Mesenchymal stem cell (in vitro differentiated cells and primary cell): ENCODE data around the gene ZMPSTE24.

ENCODE experiments used
- DNase-seq: peaks from one replicate; pipeline ENCODE4 v3.0.0-alpha.2; 2013
- H2AFZ ChIP-seq: one replicate; pipeline ENCODE4 v1.6.1; 2013; ENCODE audit warnings: low read depth, mild to moderate bottlenecking, control low read depth, inconsistent platforms, low read length, moderate library complexity
- H2AK5ac ChIP-seq: 2 replicates; pipeline ENCODE4 v1.6.1; 2013; ENCODE audit warnings: low read length, moderate library complexity, mild to moderate bottlenecking, inconsistent platforms; ENCODE audit not compliant: severe bottlenecking
- H2BK120ac ChIP-seq: one replicate; pipeline ENCODE4 v1.6.1; 2013; ENCODE audit warnings: low read depth, mild to moderate bottlenecking, inconsistent platforms, low read length, moderate library complexity
- H2BK12ac ChIP-seq, 2 experiments: one replicate each; pipeline ENCODE4 v1.6.1; 2013; ENCODE audit warnings: inconsistent platforms in 2 of 2, low read length in 2 of 2, mild to moderate bottlenecking in 2 of 2, moderate library complexity in 2 of 2, control low read depth in 1 of 2
- H2BK15ac ChIP-seq: one replicate; pipeline ENCODE4 v1.6.1; 2013; ENCODE audit warnings: mild to moderate bottlenecking, low read depth, inconsistent platforms; ENCODE audit not compliant: poor library complexity, severe bottlenecking
- H2BK5ac ChIP-seq: 2 replicates; pipeline ENCODE4 v1.6.1; 2013; ENCODE audit warnings: low read depth, mild to moderate bottlenecking, low read length, control low read depth, inconsistent platforms; ENCODE audit not compliant: poor library complexity, severe bottlenecking
- H3K14ac ChIP-seq, 2 experiments: one replicate each; pipeline ENCODE4 v1.6.1; 2013; ENCODE audit warnings: inconsistent platforms in 2 of 2, low read length in 2 of 2, control low read depth in 1 of 2, mild to moderate bottlenecking in 1 of 2, moderate library complexity in 1 of 2
- H3K18ac ChIP-seq, 2 experiments: one replicate each; pipeline ENCODE4 v1.6.1; 2013; ENCODE audit warnings: inconsistent platforms in 2 of 2, low read length in 2 of 2, control low read depth in 1 of 2, low read depth in 1 of 2, mild to moderate bottlenecking in 1 of 2
- H3K23ac ChIP-seq, 2 experiments: one replicate each; pipeline ENCODE4 v1.6.1; 2013; ENCODE audit warnings: inconsistent platforms in 2 of 2, low read length in 2 of 2, mild to moderate bottlenecking in 2 of 2, moderate library complexity in 2 of 2, control low read depth in 1 of 2
- H3K27ac ChIP-seq: 2 replicates; pipeline ENCODE4 v1.5.1; 2013; ENCODE audit warnings: mild to moderate bottlenecking, moderate library complexity, low read length, control low read depth, inconsistent platforms; ENCODE audit not compliant: poor library complexity, severe bottlenecking
- H3K27me3 ChIP-seq, 2 experiments: 2 replicates each; pipeline versions ENCODE4 v1.6.1 to v1.7.0; 2013; ENCODE audit warnings: low read length in 2 of 2, mild to moderate bottlenecking in 2 of 2, moderate library complexity in 2 of 2, control low read depth in 1 of 2, inconsistent platforms in 1 of 2; ENCODE audit not compliant: control insufficient read depth in 1 of 2, insufficient read depth in 1 of 2
- H3K36me3 ChIP-seq, 2 experiments: 2 replicates each; pipeline versions ENCODE4 v1.6.1 to v1.7.0; 2013; ENCODE audit warnings: low read length in 2 of 2, control low read depth in 1 of 2, inconsistent platforms in 1 of 2, low read depth in 1 of 2, mild to moderate bottlenecking in 1 of 2; ENCODE audit not compliant: insufficient read depth in 2 of 2, control insufficient read depth in 1 of 2
- H3K4ac ChIP-seq, 2 experiments: one replicate each; pipeline ENCODE4 v1.6.1; 2013; ENCODE audit warnings: inconsistent platforms in 2 of 2, low read length in 2 of 2, mild to moderate bottlenecking in 2 of 2, moderate library complexity in 2 of 2, control low read depth in 1 of 2, low read depth in 1 of 2
- H3K4me1 ChIP-seq: 2 replicates; pipeline ENCODE4 v1.6.1; 2013; ENCODE audit warnings: low read depth, low read length, control low read depth; ENCODE audit not compliant: control insufficient read depth, insufficient read depth
- H3K4me2 ChIP-seq: 2 replicates; pipeline ENCODE4 v1.6.1; 2013; ENCODE audit warnings: low read length, mild to moderate bottlenecking, inconsistent platforms; ENCODE audit not compliant: poor library complexity, severe bottlenecking
- H3K4me3 ChIP-seq, 2 experiments: 2 replicates each; pipeline versions ENCODE4 v1.5.1 to v1.7.0; 2013; ENCODE audit warnings: low read length in 2 of 2, mild to moderate bottlenecking in 2 of 2, control low read depth in 1 of 2, low read depth in 1 of 2; ENCODE audit not compliant: insufficient read depth in 1 of 2
- H3K79me1 ChIP-seq: replicated peaks from 2 replicates; pipeline ENCODE4 v1.6.1; 2013; ENCODE audit warnings: mild to moderate bottlenecking, control low read depth, low read length, inconsistent platforms; ENCODE audit not compliant: poor library complexity, severe bottlenecking
- H3K9ac ChIP-seq: 2 replicates; pipeline ENCODE4 v1.7.0; 2013; ENCODE audit warnings: mild to moderate bottlenecking, low read length, moderate library complexity
- H3K9me3 ChIP-seq: 2 replicates; pipeline ENCODE4 v1.7.0; 2013; ENCODE audit warnings: mild to moderate bottlenecking, low read length; ENCODE audit not compliant: control insufficient read depth
- H4K8ac ChIP-seq: one replicate; pipeline ENCODE4 v1.6.1; 2013; ENCODE audit warnings: inconsistent platforms, mild to moderate bottlenecking, low read length, moderate library complexity
- H4K91ac ChIP-seq: one replicate; pipeline ENCODE4 v1.6.1; 2013; ENCODE audit warnings: mild to moderate bottlenecking, low read length, inconsistent platforms
- WGBS: methylation state at CpG from one replicate; pipeline ENCODE4 v1.1.7; 2013; ENCODE audit warnings: mixed read lengths; 5-methylcytosine and 5-hydroxymethylcytosine counted together

Gene ZMPSTE24

DNA sequence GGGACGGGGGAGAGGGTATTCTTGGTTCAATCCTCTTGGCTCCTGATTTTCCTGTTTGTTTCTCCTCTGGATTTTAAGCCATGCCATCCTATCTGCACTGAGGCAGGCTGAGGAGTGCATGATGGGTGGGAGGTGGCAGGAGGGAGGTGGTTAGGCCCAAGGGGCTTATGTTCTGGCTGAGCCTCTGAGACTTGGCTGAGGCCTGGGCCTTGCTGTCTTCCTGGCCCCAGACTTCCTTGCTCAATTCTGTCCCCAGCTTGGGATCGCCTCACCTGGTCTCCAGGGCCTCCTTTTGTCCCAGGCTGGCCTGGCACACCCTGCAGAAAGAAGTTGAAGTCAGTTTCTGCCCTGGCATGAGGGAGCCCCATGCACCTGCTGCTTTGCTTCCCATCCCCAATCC lies 47.8 kb downstream of the ZMPSTE24 start:
- no peaks in the 10 kb centered on the region for H3K9me3 ChIP-seq
- H2BK5ac ChIP-seq = no peak overlapping the region
- H4K8ac ChIP-seq = no peak overlapping the region
- H3K36me3 ChIP-seq = no peaks in the 10 kb centered on the region
- no peak overlapping the region for H2BK120ac ChIP-seq
- no peak overlapping the region for H2AK5ac ChIP-seq
- H3K27me3 ChIP-seq = peaks cover 0 to 26% of the 10 kb centered on the region in 2 experiments
- H3K23ac ChIP-seq = no peak overlapping the region
- no peak overlapping the region for H2BK12ac ChIP-seq
- H4K91ac ChIP-seq = no peak overlapping the region
- no peaks in the 10 kb centered on the region for H3K4me1 ChIP-seq
- no peak for DNase-seq
- no peak overlapping the region for H3K4me3 ChIP-seq
- H3K27ac ChIP-seq = no peak overlapping the region
- no peaks in the 10 kb centered on the region for H3K79me1 ChIP-seq
- no peak overlapping the region for H2AFZ ChIP-seq
- no peak overlapping the region for H2BK15ac ChIP-seq
- no peak overlapping the region for H3K18ac ChIP-seq
- H3K9ac ChIP-seq = no peak overlapping the region
- no peak overlapping the region for H3K4ac ChIP-seq
- H3K4me2 ChIP-seq = no peak overlapping the region
- H3K14ac ChIP-seq = no peak overlapping the region
- 98% methylated on average over 2 of the region's 2 CpGs for WGBS

DNA sequence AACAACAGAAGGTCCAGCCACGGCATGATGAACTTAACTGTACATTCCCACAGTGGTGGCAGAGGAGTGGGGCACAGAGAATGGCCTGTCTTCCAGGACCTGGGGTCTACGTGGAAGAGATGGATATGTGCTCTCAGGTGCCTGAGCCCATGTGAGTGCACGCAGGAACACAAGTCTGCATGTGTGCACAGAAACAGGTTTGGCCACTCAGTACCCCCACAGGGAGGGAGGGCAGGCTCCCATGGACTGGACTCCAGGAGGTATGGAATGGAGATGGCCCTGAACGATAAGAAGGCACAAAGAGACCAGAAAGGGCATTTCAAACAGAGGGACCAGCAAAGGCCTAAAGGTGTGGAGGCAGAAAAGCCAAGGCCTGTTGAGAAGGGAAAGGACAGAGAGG lies 48.3 kb downstream of the ZMPSTE24 start:
- Histone ChIP-seq H3K4me3 (no peak overlapping the region), H4K91ac (no peak overlapping the region), H2BK12ac (no peak overlapping the region), H3K4me1 (no peaks in the 10 kb centered on the region), H4K8ac (no peak overlapping the region), H2AK5ac (no peak overlapping the region), H3K4ac (no peak overlapping the region), H2BK15ac (no peak overlapping the region), H3K9ac (no peak overlapping the region), H3K4me2 (no peak overlapping the region), H2AFZ (no peak overlapping the region), H3K27me3 (peaks cover 0 to 27% of the 10 kb centered on the region in 2 experiments), H3K18ac (no peak overlapping the region), H3K23ac (no peak overlapping the region), H3K79me1 (no peaks in the 10 kb centered on the region), H3K36me3 (no peaks in the 10 kb centered on the region), H3K9me3 (no peaks in the 10 kb centered on the region), H3K14ac (no peak overlapping the region), H2BK5ac (no peak overlapping the region), H3K27ac (no peak overlapping the region), H2BK120ac (no peak overlapping the region)
- no peak for DNase-seq
- 98% methylated on average over 4 of the region's 4 CpGs for WGBS

DNA sequence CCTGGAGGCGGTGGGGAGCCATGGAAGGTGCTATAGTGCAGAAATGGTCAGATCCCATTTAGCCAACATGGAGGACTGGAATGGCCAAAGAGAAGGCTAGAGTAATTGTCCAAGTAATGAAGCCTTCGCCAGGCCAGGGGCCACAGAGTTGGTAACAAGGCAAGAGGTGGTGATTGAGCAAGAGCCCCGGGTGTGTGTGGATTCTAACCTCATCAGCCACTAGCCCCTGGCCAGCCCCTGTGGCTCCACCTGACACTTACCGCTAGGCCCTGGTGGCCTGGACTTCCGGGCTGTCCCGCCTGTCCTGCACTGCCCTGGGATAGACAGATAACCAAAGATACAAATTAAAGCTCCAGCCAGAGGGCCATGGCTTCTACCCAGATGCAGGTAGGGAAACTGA lies 49.1 kb downstream of the ZMPSTE24 start:
- no peak overlapping the region for H4K91ac ChIP-seq
- no peaks in the 10 kb centered on the region for H3K4me1 ChIP-seq
- peaks cover 0 to 27% of the 10 kb centered on the region in 2 experiments for H3K27me3 ChIP-seq
- no peak overlapping the region for H3K4ac ChIP-seq
- H3K14ac ChIP-seq = no peak overlapping the region
- no peak overlapping the region for H2AK5ac ChIP-seq
- H2BK15ac ChIP-seq = no peak overlapping the region
- H2BK120ac ChIP-seq = no peak overlapping the region
- no peak overlapping the region for H3K27ac ChIP-seq
- no peak overlapping the region for H2BK5ac ChIP-seq
- H3K79me1 ChIP-seq = no peaks in the 10 kb centered on the region
- 95% methylated on average over 6 of the region's 6 CpGs for WGBS
- no peak overlapping the region for H2AFZ ChIP-seq
- no peak overlapping the region for H3K9ac ChIP-seq
- H2BK12ac ChIP-seq = no peak overlapping the region
- DNase-seq = no peak
- H3K9me3 ChIP-seq = no peaks in the 10 kb centered on the region
- H3K4me3 ChIP-seq = no peak overlapping the region
- no peak overlapping the region for H4K8ac ChIP-seq
- H3K4me2 ChIP-seq = no peak overlapping the region
- no peak overlapping the region for H3K23ac ChIP-seq
- H3K36me3 ChIP-seq = no peaks in the 10 kb centered on the region
- H3K18ac ChIP-seq = no peak overlapping the region

DNA sequence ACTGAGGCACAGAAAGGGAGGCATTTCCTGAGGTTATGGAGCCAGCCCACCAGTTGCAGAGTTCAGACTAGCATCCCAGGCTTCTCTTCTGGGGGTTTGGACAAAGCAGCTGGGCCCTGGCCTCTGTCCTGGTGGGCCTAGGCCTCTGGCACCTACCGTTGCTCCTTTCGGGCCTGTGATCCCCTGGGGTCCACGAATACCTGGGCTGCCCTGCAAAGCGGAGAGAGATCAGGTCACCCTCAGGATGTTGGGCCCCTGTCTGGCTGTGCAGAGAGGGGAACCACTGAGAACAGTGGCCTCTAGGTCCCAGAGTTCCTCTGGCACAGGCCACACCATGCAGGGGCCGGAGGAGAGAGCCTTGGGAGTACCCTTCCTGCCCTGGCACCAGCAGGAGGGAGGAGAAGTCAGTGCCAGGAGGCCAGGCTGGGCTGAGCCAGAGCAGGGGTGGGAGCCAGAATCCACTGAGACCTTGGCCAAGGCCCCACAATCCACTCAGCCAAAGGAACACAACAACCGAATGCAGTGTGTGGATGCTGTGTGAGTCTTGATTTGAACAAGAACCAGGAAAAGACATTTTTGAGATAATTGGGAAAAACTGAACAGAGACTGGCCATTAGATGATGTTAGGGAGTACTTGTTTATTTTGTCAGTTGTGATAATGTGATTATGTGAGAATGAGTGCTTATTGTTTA lies 50.1 kb downstream of the ZMPSTE24 start:
- Histone ChIP-seq H2BK12ac (no peak overlapping the region), H3K79me1 (no peaks in the 10 kb centered on the region), H3K4ac (no peak overlapping the region), H4K8ac (no peak overlapping the region), H4K91ac (no peak overlapping the region), H3K27me3 (peaks cover 0 to 17% of the 10 kb centered on the region in 2 experiments), H2AFZ (no peak overlapping the region), H3K36me3 (no peaks in the 10 kb centered on the region), H3K27ac (no peak overlapping the region), H3K4me2 (no peak overlapping the region), H3K4me3 (no peak overlapping the region), H2BK120ac (no peak overlapping the region), H3K9me3 (no peaks in the 10 kb centered on the region), H3K4me1 (no peaks in the 10 kb centered on the region), H3K14ac (no peak overlapping the region), H3K9ac (no peak overlapping the region), H2BK5ac (no peak overlapping the region), H3K23ac (no peak overlapping the region), H2BK15ac (no peak overlapping the region), H2AK5ac (no peak overlapping the region), H3K18ac (no peak overlapping the region)
- WGBS = 94% methylated on average over 6 of the region's 6 CpGs
- DNase-seq = no peak
